Adrenal gland (tissue), 5 donors: Measurements from ENCODE around the gene CTSZ.

Source experiments
- CTCF ChIP-seq, 6 experiments: fragments of 450-650 bp in 4 of 6; fragments of 200-600 bp in 2 of 6; sonication (generic) in 1 of 6; IDR thresholded peaks; 1 replicate in 5 of 6; 2 replicates in 1 of 6; pipeline versions ENCODE4 v1.5.1 to v1.8.0; 2016 to 2021; ENCODE audit warnings: antibody characterized with exemption in 6 of 6, mild to moderate bottlenecking in 2 of 6, moderate library complexity in 1 of 6
- POLR2A ChIP-seq, 2 donors: fragments of 450-650 bp; IDR thresholded peaks; one replicate each; pipeline ENCODE4 v1.6.1; 2017; ENCODE audit warnings: antibody characterized with exemption in 2 of 2, mild to moderate bottlenecking in 2 of 2, moderate library complexity in 1 of 2
- donor health status: DM: no; HTN: no; CAD: no.

GRCh38 chr20:58945965-58946631, 61.0 kb downstream of the CTSZ start:
- no peak for TF ChIP-seq POLR2A (IDR thresholded peaks at IDR 0.05)
- TF ChIP-seq CTCF (IDR thresholded peaks at IDR 0.05), result no peak
